ENCODE results near the gene SPG7. TPM values are rescaled to one million over a fixed set of nuclear protein-coding genes. Genes with fewer than 3 reads are reported as not detected.

SPG7 gene
- total RNA-seq, 1 experiment from 2014 or later: 82.4 TPM

DNA sequence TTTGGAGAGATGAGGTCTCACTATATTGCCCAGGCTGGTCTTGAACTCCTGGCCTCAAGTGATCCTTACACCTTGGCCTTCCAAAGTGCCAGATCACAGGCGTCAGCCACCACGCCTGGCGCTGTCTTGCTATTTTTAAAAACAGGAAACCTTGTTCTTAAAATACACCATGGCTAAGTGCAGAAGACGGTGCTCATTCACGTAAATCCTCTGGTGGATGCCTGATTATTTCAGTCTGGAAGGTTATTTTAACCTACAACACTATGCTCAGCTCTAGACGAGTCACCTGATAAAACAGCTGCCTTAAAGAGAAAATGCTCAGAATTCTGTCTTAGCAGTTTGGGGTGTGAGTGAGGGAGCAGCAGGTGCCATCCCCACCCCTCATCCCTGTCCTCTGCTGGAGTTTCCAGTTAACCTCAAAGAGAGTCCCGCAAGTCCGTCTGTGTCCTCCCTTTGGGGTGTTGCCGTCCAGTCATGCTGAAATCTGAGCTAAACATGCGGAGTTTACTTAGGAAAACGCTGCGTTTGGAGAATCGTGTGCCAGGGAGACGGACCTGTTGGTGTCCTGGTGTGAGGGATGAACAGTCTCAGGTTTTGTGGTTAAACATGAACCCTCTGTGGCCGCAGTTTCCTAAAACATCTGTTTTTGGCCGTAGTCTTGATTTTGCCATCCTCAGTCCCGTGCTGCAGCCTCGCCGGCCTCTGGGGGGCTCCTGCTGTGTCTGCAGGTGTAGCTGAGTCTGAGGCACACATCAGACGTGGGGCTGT lies 17.1 kb downstream of the SPG7 start:
- no peak for DNase-seq (ENCODE audit: unreplicated experiment)
- Mint-ChIP-seq H3K4me3 (ENCODE audit: unreplicated experiment) (no peak overlapping the region), H3K27me3 (ENCODE audit: insufficient read depth, unreplicated experiment) (no peaks in the 10 kb centered on the region), H3K36me3 (ENCODE audit: insufficient read depth, unreplicated experiment) (peaks cover 87% of the 10 kb centered on the region), H3K9me3 (ENCODE audit: unreplicated experiment) (no peaks in the 10 kb centered on the region), H3K4me1 (ENCODE audit: insufficient read depth, unreplicated experiment) (no peaks in the 10 kb centered on the region), H3K27ac (ENCODE audit: low read depth, unreplicated experiment) (no peak overlapping the region)
- TF ChIP-seq, protein P1, sequence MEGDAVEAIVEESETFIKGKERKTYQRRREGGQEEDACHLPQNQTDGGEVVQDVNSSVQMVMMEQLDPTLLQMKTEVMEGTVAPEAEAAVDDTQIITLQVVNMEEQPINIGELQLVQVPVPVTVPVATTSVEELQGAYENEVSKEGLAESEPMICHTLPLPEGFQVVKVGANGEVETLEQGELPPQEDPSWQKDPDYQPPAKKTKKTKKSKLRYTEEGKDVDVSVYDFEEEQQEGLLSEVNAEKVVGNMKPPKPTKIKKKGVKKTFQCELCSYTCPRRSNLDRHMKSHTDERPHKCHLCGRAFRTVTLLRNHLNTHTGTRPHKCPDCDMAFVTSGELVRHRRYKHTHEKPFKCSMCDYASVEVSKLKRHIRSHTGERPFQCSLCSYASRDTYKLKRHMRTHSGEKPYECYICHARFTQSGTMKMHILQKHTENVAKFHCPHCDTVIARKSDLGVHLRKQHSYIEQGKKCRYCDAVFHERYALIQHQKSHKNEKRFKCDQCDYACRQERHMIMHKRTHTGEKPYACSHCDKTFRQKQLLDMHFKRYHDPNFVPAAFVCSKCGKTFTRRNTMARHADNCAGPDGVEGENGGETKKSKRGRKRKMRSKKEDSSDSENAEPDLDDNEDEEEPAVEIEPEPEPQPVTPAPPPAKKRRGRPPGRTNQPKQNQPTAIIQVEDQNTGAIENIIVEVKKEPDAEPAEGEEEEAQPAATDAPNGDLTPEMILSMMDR (IDR thresholded peaks at IDR 0.05; ENCODE audit: unreplicated experiment): no peak
- ChIA-PET POLR2A (interaction anchor here (0.6 to 0.9 kb wide), 3 partner anchors 17 to 450 kb away, joined by 3 read pairs; partner anchors contain the start of gene SPG7), CTCF (interaction anchor here (0.5 to 0.7 kb wide), 2 partner anchors 116 to 193 kb away, joined by 3 read pairs; no protein-coding TSS in a partner anchor)
- intact Hi-C loops (cut with micrococcal nuclease): no loop called here
- no TSS peak for BruUV-seq (replicated peaks)

DNA sequence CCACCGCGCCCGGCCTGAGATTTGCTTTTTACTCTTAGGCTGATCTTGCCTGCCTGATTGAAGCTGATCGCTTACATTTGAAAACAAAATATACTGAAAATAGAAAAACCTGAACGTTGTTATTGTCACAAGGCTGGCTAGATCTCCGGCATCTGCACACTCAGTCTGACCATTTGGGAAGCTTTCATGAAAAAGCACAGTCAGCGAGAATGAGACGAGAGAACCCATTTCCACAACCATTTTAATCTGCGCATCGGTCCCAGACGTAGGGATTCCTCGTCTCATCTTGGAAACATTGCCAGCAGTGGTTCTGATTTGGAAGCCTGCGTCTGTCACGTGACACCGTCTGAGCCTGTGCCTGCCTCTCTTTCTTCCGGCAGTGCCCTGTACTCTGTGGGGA lies 20.9 kb downstream of the SPG7 start:
- no peaks in the 10 kb centered on the region for H3K27me3 Mint-ChIP-seq (ENCODE audit: insufficient read depth, unreplicated experiment)
- peaks cover 92% of the 10 kb centered on the region for H3K36me3 Mint-ChIP-seq (ENCODE audit: insufficient read depth, unreplicated experiment)
- ChIA-PET POLR2A (interaction anchor here (0.7 kb wide), 1 partner anchor 21 kb away, joined by 4 read pairs; the partner anchor contains the start of gene SPG7), CTCF (no interaction called here)
- no TSS peak for BruUV-seq (replicated peaks)
- intact Hi-C loops (cut with micrococcal nuclease): no loop called here
- no peak overlapping the region for H3K27ac Mint-ChIP-seq (ENCODE audit: low read depth, unreplicated experiment)
- H3K4me1 Mint-ChIP-seq (ENCODE audit: insufficient read depth, unreplicated experiment): no peaks in the 10 kb centered on the region
- TF ChIP-seq, protein P1 (IDR thresholded peaks at IDR 0.05; ENCODE audit: unreplicated experiment): no peak
- no peaks in the 10 kb centered on the region for H3K9me3 Mint-ChIP-seq (ENCODE audit: unreplicated experiment)
- no peak for DNase-seq (ENCODE audit: unreplicated experiment)
- no peak overlapping the region for H3K4me3 Mint-ChIP-seq (ENCODE audit: unreplicated experiment)

DNA sequence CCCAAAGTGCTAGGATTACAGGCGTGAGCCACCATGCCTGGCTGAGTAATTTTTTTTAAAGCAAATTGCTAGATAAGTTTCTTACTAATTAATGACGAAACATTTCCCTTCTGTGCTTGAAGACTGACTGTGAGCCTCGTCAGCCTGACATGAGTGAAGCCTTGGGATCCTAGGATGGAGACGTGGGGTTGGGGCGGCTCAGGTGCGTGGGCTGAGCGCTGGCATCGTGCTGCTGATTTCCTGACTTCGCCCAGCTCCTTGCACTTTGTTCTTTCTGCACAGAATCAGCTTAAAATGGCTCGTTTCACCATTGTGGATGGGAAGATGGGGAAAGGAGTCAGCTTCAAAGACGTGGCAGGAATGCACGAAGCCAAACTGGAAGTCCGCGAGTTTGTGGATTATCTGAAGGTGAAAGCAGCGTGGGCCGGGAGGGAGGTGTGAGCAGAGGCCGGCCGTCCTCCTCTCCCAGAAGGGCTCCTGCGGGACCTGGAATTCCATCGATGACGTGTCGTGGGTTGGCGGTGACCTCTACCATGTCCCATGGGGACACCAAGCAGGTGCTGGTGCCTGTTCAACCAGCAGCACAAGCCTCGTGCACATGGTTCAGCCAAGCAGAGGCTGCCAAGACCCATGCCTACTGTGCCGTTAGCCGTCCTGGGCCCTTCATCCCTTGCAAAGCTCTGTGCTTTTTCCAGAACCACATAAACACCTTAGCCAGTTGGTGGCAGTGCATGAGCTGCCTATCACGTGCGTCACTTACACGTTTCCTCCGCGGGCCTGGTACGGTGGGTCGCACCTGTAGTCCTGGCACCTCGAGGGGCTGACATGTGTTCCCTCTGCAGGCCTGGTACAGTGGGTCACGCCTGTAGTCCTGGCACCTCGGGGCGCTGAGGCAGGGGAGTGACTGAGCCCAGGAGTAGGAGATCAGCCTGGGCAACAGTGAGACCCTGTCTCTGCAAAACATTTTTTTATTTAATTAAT lies 22.5 kb downstream of the SPG7 start:
- Mint-ChIP-seq H3K36me3 (ENCODE audit: insufficient read depth, unreplicated experiment) (peaks cover 92% of the 10 kb centered on the region), H3K4me3 (ENCODE audit: unreplicated experiment) (no peak overlapping the region), H3K9me3 (ENCODE audit: unreplicated experiment) (no peaks in the 10 kb centered on the region), H3K27me3 (ENCODE audit: insufficient read depth, unreplicated experiment) (no peaks in the 10 kb centered on the region), H3K27ac (ENCODE audit: low read depth, unreplicated experiment) (no peak overlapping the region), H3K4me1 (ENCODE audit: insufficient read depth, unreplicated experiment) (no peaks in the 10 kb centered on the region)
- POLR2A ChIA-PET: interaction anchor here (0.7 kb wide), 2 partner anchors 222 to 1749 kb away, joined by 3 read pairs; no protein-coding TSS in a partner anchor
- CTCF ChIA-PET: interaction anchor here (0.6 kb wide), 1 partner anchor 26 kb away, joined by 3 read pairs; no protein-coding TSS in a partner anchor
- no TSS peak for BruUV-seq (replicated peaks)
- intact Hi-C loops (cut with micrococcal nuclease): no loop called here
- no peak for DNase-seq (ENCODE audit: unreplicated experiment)
- TF ChIP-seq, protein P1 (IDR thresholded peaks at IDR 0.05; ENCODE audit: unreplicated experiment): no peak
